WTC11 (cell line): Measurements from ENCODE around the gene PRRX1. TPM values are rescaled to one million over a fixed set of nuclear protein-coding genes. Genes with fewer than 3 reads are reported as not detected.

Source experiments
- ATAC-seq: fragments of 200-7000 bp; cut with Tn5 transposase; 2 replicates; pipeline ENCODE4 v1.10.0; 2021; ENCODE audit warnings: mild to moderate bottlenecking, moderate library complexity
- CTCF ChIA-PET: fragments of 300-600 bp; sonication (Branson Sonifier 250); formaldehyde crosslinking; loops from one replicate; lab custom pipeline; 2021; ENCODE audit warnings: antibody characterized with exemption; lab: Charles Lee
- POLR2A ChIA-PET: fragments of 350-600 bp; sonication (Branson Sonifier 250); formaldehyde crosslinking; loops from one replicate; lab custom pipeline; 2021; ENCODE audit warnings: antibody characterized with exemption; lab: Charles Lee
- DNase-seq: peaks from one replicate; pipeline ENCODE4 v3.0.0; 2021; ENCODE audit warnings: low spot score
- H3K27ac Mint-ChIP-seq: 2 replicates; pipeline ENCODE4 v1.8.0; 2021; ENCODE audit warnings: mixed read lengths
- H3K27me3 Mint-ChIP-seq: 2 replicates; pipeline ENCODE4 v1.8.0; 2021; ENCODE audit warnings: low read depth, mild to moderate bottlenecking, moderate library complexity, mixed read lengths
- H3K36me3 Mint-ChIP-seq: 2 replicates; pipeline ENCODE4 v1.8.0; 2021; ENCODE audit warnings: mixed read lengths
- H3K4me1 Mint-ChIP-seq: 2 replicates; pipeline ENCODE4 v1.8.0; 2022; ENCODE audit warnings: mixed read lengths
- H3K4me3 Mint-ChIP-seq: 2 replicates; pipeline ENCODE4 v1.8.0; 2021; ENCODE audit warnings: mild to moderate bottlenecking, moderate library complexity, mixed read lengths
- H3K9me3 Mint-ChIP-seq: 2 replicates; pipeline ENCODE4 v1.8.0; 2021; ENCODE audit warnings: mixed read lengths
- AR ChIP-seq: fragments of 250-450 bp; sonication (Bioruptor Pico); IDR thresholded peaks from 2 replicates; pipeline ENCODE4 v1.9.0; 2021; ENCODE audit warnings: mild to moderate bottlenecking
- ATF2 ChIP-seq: sonication (generic); formaldehyde crosslinking; IDR thresholded peaks from 2 replicates; pipeline ENCODE4 v1.8.1; 2022; ENCODE audit warnings: low read depth, missing genetic modification reagents, borderline replicate concordance
- CBFB ChIP-seq: sonication (generic); formaldehyde crosslinking; IDR thresholded peaks from 2 replicates; pipeline ENCODE4 v1.8.1; 2022; ENCODE audit warnings: mild to moderate bottlenecking, low read depth, missing genetic modification reagents
- E2F4 ChIP-seq: sonication (generic); formaldehyde crosslinking; IDR thresholded peaks from 2 replicates; pipeline ENCODE4 v1.8.1; 2022; ENCODE audit warnings: low read depth, mild to moderate bottlenecking, moderate library complexity, missing genetic modification reagents, borderline replicate concordance
- E2F5 ChIP-seq: sonication (generic); formaldehyde crosslinking; IDR thresholded peaks from 2 replicates; pipeline ENCODE4 v1.8.1; 2022; ENCODE audit warnings: mild to moderate bottlenecking, moderate library complexity, missing genetic modification reagents
- FOXK1 ChIP-seq: sonication (generic); formaldehyde crosslinking; IDR thresholded peaks from 2 replicates; pipeline ENCODE4 v1.8.0; 2022; ENCODE audit warnings: mild to moderate bottlenecking, moderate library complexity, missing genetic modification reagents
- HMGA2 ChIP-seq: fragments of 250-450 bp; sonication (Bioruptor Pico); IDR thresholded peaks from 2 replicates; pipeline ENCODE4 v1.4.0; 2021; ENCODE audit warnings: mild to moderate bottlenecking, moderate library complexity
- IRF2 ChIP-seq: sonication (generic); formaldehyde crosslinking; IDR thresholded peaks from 2 replicates; pipeline ENCODE4 v1.8.0; 2022; ENCODE audit warnings: low read depth, missing genetic modification reagents, borderline replicate concordance
- JAZF1 ChIP-seq: fragments of 250-450 bp; sonication (Bioruptor Pico); IDR thresholded peaks from 2 replicates; pipeline ENCODE4 v1.9.0; 2021; ENCODE audit warnings: moderate library complexity, mild to moderate bottlenecking, inconsistent platforms
- KAT7 ChIP-seq: sonication (generic); formaldehyde crosslinking; IDR thresholded peaks from 2 replicates; pipeline ENCODE4 v1.8.1; 2023; ENCODE audit warnings: missing genetic modification reagents, mild to moderate bottlenecking, borderline replicate concordance
- NFYB ChIP-seq: sonication (generic); formaldehyde crosslinking; conservative IDR thresholded peaks from 2 replicates; pipeline ENCODE4 v1.8.0; 2022; ENCODE audit warnings: low read depth, missing genetic modification reagents
- NR1H2 ChIP-seq: sonication (generic); formaldehyde crosslinking; IDR thresholded peaks from 2 replicates; pipeline ENCODE4 v1.9.0; 2021; ENCODE audit warnings: mild to moderate bottlenecking, moderate library complexity, missing genetic modification reagents
- NR2C2 ChIP-seq: sonication (generic); formaldehyde crosslinking; IDR thresholded peaks from 2 replicates; pipeline ENCODE4 v1.8.0; 2022; ENCODE audit warnings: mild to moderate bottlenecking, missing genetic modification reagents
- SMAD3 ChIP-seq: sonication (generic); formaldehyde crosslinking; IDR thresholded peaks from 2 replicates; pipeline ENCODE4 v1.8.0; 2022; ENCODE audit warnings: missing genetic modification reagents, mild to moderate bottlenecking, borderline replicate concordance
- TCF7 ChIP-seq: sonication (generic); formaldehyde crosslinking; IDR thresholded peaks from 2 replicates; pipeline ENCODE4 v1.8.0; 2022; ENCODE audit warnings: mild to moderate bottlenecking, low read depth, missing genetic modification reagents, moderate library complexity
- TEAD4 ChIP-seq: sonication (generic); formaldehyde crosslinking; IDR thresholded peaks from 2 replicates; pipeline ENCODE4 v1.8.0; 2022; ENCODE audit warnings: mild to moderate bottlenecking, missing genetic modification reagents
- ZBTB21 ChIP-seq: sonication (generic); formaldehyde crosslinking; IDR thresholded peaks from 2 replicates; pipeline ENCODE4 v1.8.1; 2023; ENCODE audit warnings: mild to moderate bottlenecking, missing genetic modification reagents, borderline replicate concordance
- ZNF121 ChIP-seq: sonication (generic); formaldehyde crosslinking; IDR thresholded peaks from 2 replicates; pipeline ENCODE4 v1.8.0; 2023; ENCODE audit warnings: missing genetic modification reagents
- ZNF219 ChIP-seq: sonication (generic); formaldehyde crosslinking; IDR thresholded peaks from 2 replicates; pipeline ENCODE4 v1.8.0; 2023; ENCODE audit warnings: missing genetic modification reagents, mild to moderate bottlenecking, borderline replicate concordance
- ZNF281 ChIP-seq: sonication (generic); formaldehyde crosslinking; IDR thresholded peaks from 2 replicates; pipeline ENCODE4 v1.8.0; 2023; ENCODE audit warnings: mild to moderate bottlenecking, missing genetic modification reagents
- ZNF396 ChIP-seq: fragments of 250-450 bp; sonication (Bioruptor Pico); IDR thresholded peaks from 2 replicates; pipeline ENCODE4 v1.8.0; 2021; ENCODE audit warnings: mild to moderate bottlenecking, moderate library complexity, borderline replicate concordance
- ZNF425 ChIP-seq: fragments of 250-450 bp; sonication (Bioruptor Pico); conservative IDR thresholded peaks from 2 replicates; pipeline ENCODE4 v1.9.0; 2021; ENCODE audit warnings: mild to moderate bottlenecking
- ZSCAN18 ChIP-seq: fragments of 250-450 bp; sonication (Bioruptor Pico); IDR thresholded peaks from 2 replicates; pipeline ENCODE4 v2.1.2; 2022; ENCODE audit warnings: mild to moderate bottlenecking, moderate library complexity
- total RNA-seq: library from RNA; stranded (reverse); gene quantifications from 3 replicates; pipeline ENCODE4 v1.2.3, GENCODE V29; 2021

The PRRX1 gene
- total RNA-seq, 1 experiment from 2014 or later = 0.31 TPM

GRCh38 chr1:170707117-170707516 is 43.2 kb downstream of the PRRX1 start:
- ATAC-seq = no peak
- no peaks in the 10 kb centered on the region for H3K4me1 Mint-ChIP-seq
- H3K27ac Mint-ChIP-seq = no peak overlapping the region
- no peak overlapping the region for H3K4me3 Mint-ChIP-seq
- CTCF ChIA-PET = no interaction called here
- no peaks in the 10 kb centered on the region for H3K9me3 Mint-ChIP-seq
- no peaks in the 10 kb centered on the region for H3K36me3 Mint-ChIP-seq
- POLR2A ChIA-PET = no interaction called here
- H3K27me3 Mint-ChIP-seq = no peaks in the 10 kb centered on the region
- TF ChIP-seq FOXK1 (CRISPR knock-in tag) = no peak
- no peak for TF ChIP-seq ZNF219 (CRISPR knock-in tag)
- no peak for TF ChIP-seq ZNF425
- no peak for TF ChIP-seq ZNF281 (CRISPR knock-in tag)
- TF ChIP-seq ZNF121 (CRISPR knock-in tag) = no peak
- no peak for TF ChIP-seq E2F4 (CRISPR knock-in tag)
- no peak for TF ChIP-seq IRF2 (CRISPR knock-in tag)
- no peak for TF ChIP-seq NR1H2
- no peak for TF ChIP-seq HMGA2 (CRISPR knock-in tag)
- no peak for TF ChIP-seq E2F5 (CRISPR knock-in tag)
- TF ChIP-seq SMAD3 (CRISPR knock-in tag) = no peak
- no peak for TF ChIP-seq ZNF396 (CRISPR knock-in tag)
- no peak for TF ChIP-seq TCF7 (CRISPR knock-in tag)
- no peak for DNase-seq

GRCh38 chr1:170707959-170708655 is 44.2 kb downstream of the PRRX1 start:
- CTCF ChIA-PET = no interaction called here
- TF ChIP-seq CBFB (CRISPR knock-in tag) (no peak), TEAD4 (CRISPR knock-in tag) (no peak), NFYB (CRISPR knock-in tag) (no peak), AR (no peak), ZBTB21 (CRISPR knock-in tag) (no peak), ATF2 (CRISPR knock-in tag) (no peak), NR2C2 (no peak), ZSCAN18 (no peak), KAT7 (CRISPR knock-in tag) (no peak), ZNF121 (CRISPR knock-in tag) (no peak), JAZF1 (CRISPR knock-in tag) (no peak)

More at GRCh38 chr1:170707959-170708655, 44.2 kb downstream of the PRRX1 start:
- no peak for DNase-seq
- POLR2A ChIA-PET = no interaction called here
- H3K4me3 Mint-ChIP-seq = no peak overlapping the region
- no peak for ATAC-seq
- no peaks in the 10 kb centered on the region for H3K36me3 Mint-ChIP-seq
- no peaks in the 10 kb centered on the region for H3K9me3 Mint-ChIP-seq
- H3K4me1 Mint-ChIP-seq = no peaks in the 10 kb centered on the region
- H3K27ac Mint-ChIP-seq = no peak overlapping the region
- no peaks in the 10 kb centered on the region for H3K27me3 Mint-ChIP-seq
